ENCODE measurements around the gene LNPEP.

DNA sequence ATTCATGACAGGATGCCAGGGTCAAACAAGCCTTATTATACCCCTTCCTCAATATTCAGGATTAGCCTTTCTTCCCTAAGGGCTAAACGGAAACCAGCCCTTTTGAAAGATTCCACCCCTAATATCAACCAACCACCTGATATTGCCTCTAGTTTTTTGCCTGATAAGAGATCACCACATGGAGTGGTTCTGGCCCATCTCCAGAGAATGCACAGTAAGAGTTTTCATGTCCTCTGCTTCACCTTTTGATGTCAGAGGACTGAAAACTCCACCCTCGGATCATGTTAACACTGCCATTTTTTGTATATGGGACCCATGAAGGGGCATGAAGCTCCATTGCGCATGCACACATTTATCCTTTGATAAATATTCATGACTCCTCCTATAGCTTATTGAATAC, 5.8 kb upstream of the LNPEP start:
- TF ChIP-seq, protein P1, sequence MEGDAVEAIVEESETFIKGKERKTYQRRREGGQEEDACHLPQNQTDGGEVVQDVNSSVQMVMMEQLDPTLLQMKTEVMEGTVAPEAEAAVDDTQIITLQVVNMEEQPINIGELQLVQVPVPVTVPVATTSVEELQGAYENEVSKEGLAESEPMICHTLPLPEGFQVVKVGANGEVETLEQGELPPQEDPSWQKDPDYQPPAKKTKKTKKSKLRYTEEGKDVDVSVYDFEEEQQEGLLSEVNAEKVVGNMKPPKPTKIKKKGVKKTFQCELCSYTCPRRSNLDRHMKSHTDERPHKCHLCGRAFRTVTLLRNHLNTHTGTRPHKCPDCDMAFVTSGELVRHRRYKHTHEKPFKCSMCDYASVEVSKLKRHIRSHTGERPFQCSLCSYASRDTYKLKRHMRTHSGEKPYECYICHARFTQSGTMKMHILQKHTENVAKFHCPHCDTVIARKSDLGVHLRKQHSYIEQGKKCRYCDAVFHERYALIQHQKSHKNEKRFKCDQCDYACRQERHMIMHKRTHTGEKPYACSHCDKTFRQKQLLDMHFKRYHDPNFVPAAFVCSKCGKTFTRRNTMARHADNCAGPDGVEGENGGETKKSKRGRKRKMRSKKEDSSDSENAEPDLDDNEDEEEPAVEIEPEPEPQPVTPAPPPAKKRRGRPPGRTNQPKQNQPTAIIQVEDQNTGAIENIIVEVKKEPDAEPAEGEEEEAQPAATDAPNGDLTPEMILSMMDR (IDR thresholded peaks at IDR 0.05) = no peak
- no peak for TF ChIP-seq POLR2AphosphoS5 (IDR thresholded peaks at IDR 0.05; ENCODE audit: insufficient read depth in 1 of 2, low read depth in 1 of 2)

Measured in vagina (tissue), 2 donors.